Muscle layer of duodenum (tissue), 2 donors: Measurements from ENCODE around the gene HAUS3.
"Not testable (repeated sequence)": the region's sequence is repeated elsewhere in the genome, so short reads cannot be mapped to it uniquely, and the experiment has no call there.

Experiments
- H3K27ac ChIP-seq: one replicate; pipeline ENCODE4 v1.7.0; 2013; ENCODE audit warnings: mild to moderate bottlenecking, low read length
- H3K27me3 ChIP-seq: one replicate; pipeline ENCODE4 v1.7.0; 2013; ENCODE audit warnings: low read depth, mild to moderate bottlenecking, control low read depth, low read length
- H3K36me3 ChIP-seq, 2 donors: one replicate each; pipeline ENCODE4 v1.7.0; 2013; ENCODE audit warnings: low read length in 2 of 2, control low read depth in 1 of 2, mild to moderate bottlenecking in 1 of 2; ENCODE audit not compliant: insufficient read depth in 2 of 2, control insufficient read depth in 1 of 2
- H3K4me1 ChIP-seq, 2 donors: one replicate each; pipeline ENCODE4 v1.7.0; 2013; ENCODE audit warnings: low read length in 2 of 2, mild to moderate bottlenecking in 2 of 2, control low read depth in 1 of 2, moderate library complexity in 1 of 2; ENCODE audit not compliant: insufficient read depth in 2 of 2, control insufficient read depth in 1 of 2
- H3K4me3 ChIP-seq, 2 donors: one replicate each; pipeline ENCODE4 v1.7.0; 2013; ENCODE audit warnings: low read length in 2 of 2, low read depth in 1 of 2, mild to moderate bottlenecking in 1 of 2
- H3K9me3 ChIP-seq, 2 donors: one replicate each; pipeline ENCODE4 v1.7.0; 2013; ENCODE audit warnings: low read length in 2 of 2, control low read depth in 1 of 2, mild to moderate bottlenecking in 1 of 2; ENCODE audit not compliant: control insufficient read depth in 1 of 2
- donor health status: healthy.

HAUS3 gene

DNA sequence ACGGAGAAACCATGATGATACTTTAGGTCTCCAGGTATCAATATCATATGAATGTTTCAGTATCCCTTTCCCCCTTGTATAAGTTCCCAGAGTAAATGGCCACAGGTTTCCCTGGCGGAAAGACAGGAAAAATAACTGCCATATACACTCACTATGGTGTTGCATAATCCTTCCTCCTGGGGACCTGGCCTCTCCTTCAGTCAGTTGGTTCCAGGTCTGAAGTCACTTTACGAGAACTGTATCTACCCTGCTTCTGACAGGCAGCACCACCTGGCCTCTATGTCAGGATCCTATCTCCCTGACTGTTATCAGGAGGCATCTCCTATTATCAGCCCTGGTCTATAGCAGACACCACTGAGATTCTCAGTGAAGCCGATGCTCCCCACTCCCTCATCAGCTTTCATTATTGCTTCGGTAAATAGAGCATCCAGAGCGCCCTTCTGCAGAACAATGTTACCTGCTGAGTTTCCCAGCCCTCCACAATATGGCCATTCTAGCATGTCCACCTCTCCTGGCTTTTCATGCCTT is 22.6 kb downstream of the HAUS3 start:
- H3K27ac ChIP-seq = no peak overlapping the region
- H3K9me3 ChIP-seq = no peaks in the 10 kb centered on the region
- peaks cover 0 to 13% of the 10 kb centered on the region in 2 donors for H3K36me3 ChIP-seq
- no peaks in the 10 kb centered on the region for H3K27me3 ChIP-seq
- H3K4me1 ChIP-seq = no peaks in the 10 kb centered on the region
- H3K4me3 ChIP-seq = no peak overlapping the region

DNA sequence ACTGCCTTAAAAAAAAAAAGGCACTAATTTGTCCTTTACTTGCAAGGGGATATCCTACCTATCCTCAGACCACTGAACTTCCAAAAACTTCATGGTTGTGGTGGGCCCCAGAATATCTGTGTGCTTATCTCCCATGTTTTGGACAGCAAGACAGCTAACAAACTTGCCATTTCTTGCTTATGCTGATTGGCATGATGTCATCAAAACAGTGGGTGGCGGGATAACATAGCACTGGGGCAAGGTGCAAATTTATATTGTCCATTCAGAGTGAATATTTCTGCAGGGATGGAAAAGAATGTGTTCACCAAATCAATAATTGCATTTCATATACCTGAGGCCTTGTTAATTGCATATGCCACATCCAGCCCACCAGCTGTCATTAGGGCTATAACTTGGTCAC is 23.5 kb downstream of the HAUS3 start:
- Histone ChIP-seq H3K4me1 (no peaks in the 10 kb centered on the region), H3K27me3 (no peaks in the 10 kb centered on the region), H3K4me3 (no peak overlapping the region), H3K27ac (no peak overlapping the region), H3K36me3 (peaks cover 0 to 11% of the 10 kb centered on the region in 2 donors), H3K9me3 (no peaks in the 10 kb centered on the region)

DNA sequence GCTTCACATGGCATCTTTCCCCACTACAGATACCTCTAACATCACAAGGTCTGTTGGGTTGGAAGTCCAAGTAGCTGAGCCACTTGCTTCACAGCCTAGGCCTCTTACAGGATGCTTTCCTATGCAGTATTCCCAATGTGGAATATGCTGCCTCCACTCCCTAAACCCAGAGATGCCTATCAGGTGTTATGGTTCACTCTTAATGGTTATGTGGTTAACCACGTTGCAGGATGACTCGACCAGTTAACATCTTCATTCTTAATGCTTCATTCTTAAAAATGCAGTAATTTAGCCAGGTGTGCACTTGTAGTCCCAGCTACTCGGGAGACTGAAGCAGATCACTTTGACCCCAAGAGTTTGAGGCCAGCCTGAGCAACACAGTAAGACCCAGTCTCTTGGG is 24.2 kb downstream of the HAUS3 start:
- Histone ChIP-seq H3K4me1 (no peaks in the 10 kb centered on the region), H3K4me3 (no peak overlapping the region), H3K9me3 (no peaks in the 10 kb centered on the region), H3K36me3 (peaks cover 0 to 4% of the 10 kb centered on the region in 2 donors), H3K27ac (no peak overlapping the region), H3K27me3 (no peaks in the 10 kb centered on the region)

DNA sequence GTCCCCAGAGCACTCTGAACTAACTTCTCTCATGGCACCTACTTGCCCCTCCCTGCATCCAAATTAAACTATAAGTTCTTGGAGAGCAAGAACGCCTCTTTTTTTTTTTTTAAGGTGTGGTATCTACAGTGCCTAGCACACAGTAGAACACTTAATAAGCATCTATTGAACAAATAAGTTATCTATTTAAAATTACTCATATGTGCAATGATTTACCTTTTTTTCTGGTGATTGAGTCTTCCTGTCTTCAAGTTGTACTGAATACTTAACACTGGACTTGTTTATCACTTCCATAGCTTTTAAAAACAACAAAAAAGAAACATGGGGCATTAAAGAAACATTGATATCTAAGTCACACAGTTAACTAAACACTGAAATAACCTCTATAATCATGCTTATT is 29.1 kb downstream of the HAUS3 start:
- no peak overlapping the region for H3K27ac ChIP-seq
- no peaks in the 10 kb centered on the region for H3K27me3 ChIP-seq
- H3K9me3 ChIP-seq = no peaks in the 10 kb centered on the region
- no peaks in the 10 kb centered on the region for H3K36me3 ChIP-seq
- no peak overlapping the region for H3K4me3 ChIP-seq
- no peaks in the 10 kb centered on the region for H3K4me1 ChIP-seq

DNA sequence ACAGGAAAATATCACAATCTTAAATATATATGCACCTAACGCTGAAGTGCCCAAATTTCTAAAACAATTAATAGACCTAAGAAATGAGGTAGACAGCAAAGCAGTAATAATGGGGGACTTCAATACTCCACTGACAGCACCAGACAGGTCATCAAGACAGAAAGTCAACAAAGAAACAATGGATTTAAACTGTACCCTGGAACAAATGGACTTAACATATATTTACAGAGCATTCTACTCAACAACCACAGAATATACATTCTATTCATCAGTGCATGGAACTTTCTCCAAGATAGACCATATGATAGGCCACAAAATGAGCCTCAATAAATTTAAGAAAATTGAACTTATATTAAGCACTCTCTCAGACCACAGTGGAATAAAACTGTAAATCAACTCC is 39.1 kb downstream of the HAUS3 start:
- H3K36me3 ChIP-seq, H3K4me1 ChIP-seq, H3K9me3 ChIP-seq, H3K27ac ChIP-seq, H3K27me3 ChIP-seq, H3K4me3 ChIP-seq: not testable (repeated sequence)

DNA sequence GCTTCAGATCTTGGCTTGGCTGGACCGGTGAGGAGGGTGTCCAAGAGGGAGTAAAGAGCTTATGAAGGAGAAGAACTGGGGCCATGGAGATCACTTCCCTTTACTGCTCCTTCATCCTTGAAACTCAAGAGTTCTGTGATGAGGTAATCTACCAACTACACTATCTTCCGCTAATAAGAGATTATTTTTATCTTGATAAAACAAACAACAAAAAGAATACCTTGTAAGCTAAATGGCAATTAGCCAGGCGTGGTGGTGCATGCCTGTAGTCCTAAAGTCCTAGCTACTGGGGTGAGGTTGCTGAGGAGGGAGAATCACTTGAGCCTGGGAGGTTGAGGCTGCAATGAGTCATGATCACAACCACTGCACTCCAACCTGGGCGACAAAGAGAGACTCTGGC is 47.4 kb downstream of the HAUS3 start:
- H3K36me3 ChIP-seq = no peaks in the 10 kb centered on the region
- H3K4me1 ChIP-seq = no peaks in the 10 kb centered on the region
- H3K4me3 ChIP-seq = no peak overlapping the region
- no peaks in the 10 kb centered on the region for H3K9me3 ChIP-seq
- H3K27me3 ChIP-seq = no peaks in the 10 kb centered on the region
- no peak overlapping the region for H3K27ac ChIP-seq

DNA sequence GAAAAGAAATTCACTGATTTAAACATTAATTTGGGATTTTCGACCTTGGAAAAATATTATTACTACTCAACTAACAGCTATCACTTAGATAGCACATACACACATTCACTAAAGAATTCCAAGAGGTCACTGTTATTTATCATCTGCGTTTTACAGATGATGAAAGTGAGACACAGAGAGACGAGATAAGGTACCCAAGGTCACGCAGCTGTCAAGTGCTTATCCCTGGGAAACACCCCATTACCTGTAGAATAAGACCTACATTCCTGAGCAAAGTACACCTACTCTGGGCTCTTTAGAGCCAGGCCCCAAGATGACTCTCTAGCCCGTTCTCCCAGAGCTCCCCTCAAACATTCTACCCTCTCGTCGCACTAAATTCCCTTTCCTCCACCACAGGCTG is 48.6 kb downstream of the HAUS3 start:
- Histone ChIP-seq H3K4me3 (no peak overlapping the region), H3K4me1 (no peaks in the 10 kb centered on the region), H3K27me3 (no peaks in the 10 kb centered on the region), H3K9me3 (no peaks in the 10 kb centered on the region), H3K27ac (no peak overlapping the region), H3K36me3 (no peaks in the 10 kb centered on the region)

DNA sequence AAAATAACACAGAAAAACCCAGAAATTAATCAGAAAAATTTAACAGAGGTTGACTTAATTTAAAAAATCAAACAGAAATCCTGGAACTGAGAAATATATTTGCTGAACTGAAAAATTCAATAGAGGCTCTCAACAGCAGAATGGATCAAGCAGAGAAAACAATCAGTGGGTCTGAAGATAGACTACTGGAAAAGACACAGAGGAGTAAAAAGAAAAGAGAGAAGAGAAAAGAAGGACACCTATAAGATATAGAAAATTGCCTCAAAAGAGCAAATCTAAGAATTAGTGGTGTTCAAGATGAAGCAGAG is 55.1 kb downstream of the HAUS3 start:
- H3K27ac ChIP-seq = no peak overlapping the region
- no peaks in the 10 kb centered on the region for H3K27me3 ChIP-seq
- H3K9me3 ChIP-seq = peaks cover 0 to 8% of the 10 kb centered on the region in 2 donors
- no peak overlapping the region for H3K4me3 ChIP-seq
- no peaks in the 10 kb centered on the region for H3K4me1 ChIP-seq
- H3K36me3 ChIP-seq = no peaks in the 10 kb centered on the region

DNA sequence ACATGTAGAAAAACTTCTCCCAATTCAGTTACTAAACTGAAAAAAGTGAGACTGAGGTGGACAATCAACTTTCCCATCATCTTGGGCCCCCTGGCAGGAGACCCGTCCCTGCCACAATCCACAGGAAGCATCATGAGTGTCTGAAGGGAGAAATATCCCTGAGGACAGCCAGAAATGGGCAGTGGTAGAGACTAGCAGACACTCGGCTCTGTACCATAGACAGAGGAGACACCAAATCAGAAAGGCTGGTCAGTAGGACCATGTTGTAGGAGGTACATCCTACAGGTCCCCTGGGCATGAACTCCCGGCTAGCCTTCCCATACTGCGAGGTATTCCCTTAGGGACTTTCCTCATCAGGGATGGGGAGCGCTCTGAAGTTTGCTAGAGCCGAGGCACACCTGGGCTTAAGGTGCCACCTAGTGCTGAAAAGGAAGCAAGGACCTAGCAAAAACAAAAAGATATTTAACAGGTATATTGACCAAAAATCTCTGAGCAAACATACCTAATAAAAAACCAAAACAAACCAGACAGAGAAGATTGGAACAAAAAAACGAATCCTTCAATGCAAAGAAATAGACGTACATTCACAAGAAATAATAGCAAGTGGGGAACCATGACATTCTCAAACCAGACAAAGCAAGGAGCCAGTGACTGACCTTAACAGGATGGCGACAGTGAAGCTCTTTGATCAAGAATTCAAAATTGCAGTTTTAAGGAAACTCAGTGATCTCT is 55.6 kb downstream of the HAUS3 start:
- H3K27me3 ChIP-seq = no peaks in the 10 kb centered on the region
- H3K36me3 ChIP-seq = no peaks in the 10 kb centered on the region
- no peaks in the 10 kb centered on the region for H3K4me1 ChIP-seq
- no peak overlapping the region for H3K4me3 ChIP-seq
- H3K27ac ChIP-seq = no peak overlapping the region
- H3K9me3 ChIP-seq = peaks cover 0 to 8% of the 10 kb centered on the region in 2 donors

DNA sequence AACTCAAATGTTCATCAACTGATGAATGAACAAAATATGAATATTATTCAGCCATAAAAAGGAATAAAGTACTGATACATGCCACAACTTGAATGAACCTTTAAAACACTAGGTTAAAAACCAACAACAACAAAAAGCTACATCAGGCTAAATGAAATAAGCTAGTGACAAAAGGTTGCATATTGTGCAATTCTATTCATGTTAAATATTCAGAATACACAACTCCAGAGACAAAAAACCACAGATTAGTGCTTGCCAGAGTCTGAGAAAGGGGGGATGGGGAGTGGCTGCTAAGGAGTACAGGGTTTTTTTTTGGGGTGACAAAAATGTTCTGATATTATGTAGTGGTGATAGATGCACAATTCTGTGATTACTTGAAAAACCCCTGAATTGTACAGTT is 58.5 kb downstream of the HAUS3 start:
- no peak overlapping the region for H3K27ac ChIP-seq
- H3K9me3 ChIP-seq = peaks cover 0 to 8% of the 10 kb centered on the region in 2 donors
- no peaks in the 10 kb centered on the region for H3K36me3 ChIP-seq
- no peaks in the 10 kb centered on the region for H3K27me3 ChIP-seq
- H3K4me3 ChIP-seq = no peak overlapping the region
- no peaks in the 10 kb centered on the region for H3K4me1 ChIP-seq

DNA sequence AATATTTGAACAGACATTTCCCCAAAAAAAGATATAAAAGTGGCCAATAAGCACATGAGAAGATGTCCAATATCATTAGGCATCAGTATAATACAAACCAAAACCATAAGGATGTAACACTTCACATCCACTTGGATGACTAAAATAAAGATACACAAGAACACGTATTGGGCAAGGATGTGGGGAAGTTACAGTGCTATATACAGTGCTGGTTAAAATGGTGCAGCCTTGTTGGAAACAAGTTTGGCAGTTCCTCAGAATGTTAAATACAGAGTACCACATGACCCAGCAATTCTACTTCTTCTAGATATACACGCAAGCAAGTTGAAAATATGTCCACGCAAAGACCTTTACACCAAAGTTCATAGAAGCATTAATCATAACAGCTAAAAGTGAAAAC is 58.9 kb downstream of the HAUS3 start:
- Histone ChIP-seq H3K27me3 (no peaks in the 10 kb centered on the region), H3K4me3 (no peak overlapping the region), H3K4me1 (no peaks in the 10 kb centered on the region), H3K36me3 (no peaks in the 10 kb centered on the region), H3K27ac (no peak overlapping the region), H3K9me3 (peaks cover 0 to 8% of the 10 kb centered on the region in 2 donors)

DNA sequence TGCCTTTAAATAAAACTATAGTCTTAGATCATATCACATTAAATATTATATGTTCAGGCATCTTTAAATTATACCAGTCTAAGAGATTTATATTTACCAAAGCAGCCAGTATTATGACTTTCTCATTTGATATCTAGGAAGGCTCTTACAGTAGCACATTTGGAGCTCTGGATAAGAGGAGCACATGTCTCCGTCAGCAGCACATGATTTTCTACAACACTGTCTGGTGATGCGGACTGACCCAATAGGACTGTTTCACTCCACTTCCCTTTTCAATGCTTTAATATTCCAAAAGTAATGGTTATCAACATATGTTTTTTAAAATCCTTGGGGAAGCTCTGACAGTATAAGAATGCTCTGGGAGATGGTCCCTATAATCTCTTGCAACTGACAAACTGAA is 61.5 kb downstream of the HAUS3 start:
- H3K27ac ChIP-seq = no peak overlapping the region
- no peak overlapping the region for H3K4me3 ChIP-seq
- H3K9me3 ChIP-seq = no peaks in the 10 kb centered on the region
- H3K27me3 ChIP-seq = no peaks in the 10 kb centered on the region
- no peaks in the 10 kb centered on the region for H3K36me3 ChIP-seq
- no peaks in the 10 kb centered on the region for H3K4me1 ChIP-seq
